HepG2 (cell line): ENCODE results near the gene STRADB.

Experiments
- AKNA ChIP-seq: sonication (generic); formaldehyde crosslinking; IDR thresholded peaks from 2 replicates; pipeline ENCODE4 v1.4.0; 2020; ENCODE audit warnings: missing genetic modification reagents, borderline replicate concordance
- MBNL3 ChIP-seq: fragments of 250-450 bp; sonication (Bioruptor Pico); conservative IDR thresholded peaks from 2 replicates; pipeline ENCODE4 v1.8.0; 2022; ENCODE audit warnings: mild to moderate bottlenecking, inconsistent platforms
- ZZZ3 ChIP-seq: sonication (generic); formaldehyde crosslinking; IDR thresholded peaks from 2 replicates; pipeline ENCODE4 v1.4.0; 2020; ENCODE audit warnings: missing genetic modification reagents, mild to moderate bottlenecking, borderline replicate concordance

DNA sequence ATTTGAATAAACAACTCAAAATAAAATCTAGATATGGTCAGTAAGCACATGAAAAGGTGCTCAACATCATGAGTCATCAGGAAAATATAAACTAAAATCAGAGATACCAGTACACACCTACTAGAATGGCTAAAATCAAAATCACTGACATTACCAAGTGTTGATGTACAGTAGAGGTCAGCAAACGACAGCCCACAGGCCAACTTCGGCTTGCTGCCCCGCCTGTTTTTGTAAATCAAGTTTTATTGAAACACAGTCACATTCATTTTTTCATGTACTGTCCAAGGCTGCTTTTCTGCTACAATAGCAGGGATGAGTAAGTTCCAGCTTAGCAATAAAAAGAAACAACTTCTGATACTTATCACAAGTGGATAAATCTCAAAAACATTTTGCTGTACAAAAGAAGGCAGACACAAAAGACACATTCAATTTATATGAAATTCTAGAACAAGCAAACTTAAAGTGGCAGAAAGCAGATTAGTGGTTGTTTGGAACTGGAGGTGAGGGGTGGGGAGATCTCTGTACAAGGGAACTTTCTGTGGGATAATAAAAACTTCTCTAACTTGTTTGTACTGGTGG is 32.4 kb upstream of the STRADB start:
- TF ChIP-seq ZZZ3 (CRISPR knock-in tag) (no peak), AKNA (no peak), MBNL3 (CRISPR knock-in tag) (no peak)
